HFF-Myc (cell line): ENCODE results near the gene FMNL3.
"Not testable (repeated sequence)": the region's sequence is repeated elsewhere in the genome, so short reads cannot be mapped to it uniquely, and the experiment has no call there.

Experiments
- DNase-seq: peaks from one replicate; pipeline ENCODE4 v3.0.0-alpha.2; 2011; ENCODE audit warnings: low read depth; ENCODE audit errors: extremely low read depth
- H3K4me3 ChIP-seq: replicated peaks from 2 replicates; pipeline ENCODE4 v1.5.1; 2011; ENCODE audit warnings: low read depth, mild to moderate bottlenecking, control low read depth, low read length
- TF ChIP-seq, protein P1 (sequence below): IDR thresholded peaks from 2 replicates; pipeline ENCODE4 v1.5.1; 2012; ENCODE audit warnings: mild to moderate bottlenecking, low read depth, low read length, control low read depth; ENCODE audit errors: missing control alignments

FMNL3 gene

DNA sequence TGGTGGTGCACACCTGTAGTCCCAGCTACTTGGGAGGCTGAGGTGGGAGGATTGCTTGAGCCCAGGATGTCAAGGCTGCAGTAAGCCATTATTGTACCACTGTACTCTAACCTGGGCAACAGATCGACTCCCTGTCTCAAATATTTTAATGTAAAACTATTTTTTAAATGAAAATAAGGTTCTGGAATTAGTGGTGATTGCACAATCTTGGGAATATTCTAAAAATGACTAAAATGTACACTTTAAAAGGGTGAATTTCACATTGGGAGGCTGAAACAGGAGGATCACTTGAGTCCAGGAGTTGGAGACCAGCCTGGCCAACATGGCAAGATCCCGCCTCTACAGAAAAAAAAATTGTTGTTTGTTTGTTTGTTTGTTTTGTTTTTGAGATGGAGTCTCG lies 21.2 kb upstream of the FMNL3 start:
- TF ChIP-seq, protein P1, sequence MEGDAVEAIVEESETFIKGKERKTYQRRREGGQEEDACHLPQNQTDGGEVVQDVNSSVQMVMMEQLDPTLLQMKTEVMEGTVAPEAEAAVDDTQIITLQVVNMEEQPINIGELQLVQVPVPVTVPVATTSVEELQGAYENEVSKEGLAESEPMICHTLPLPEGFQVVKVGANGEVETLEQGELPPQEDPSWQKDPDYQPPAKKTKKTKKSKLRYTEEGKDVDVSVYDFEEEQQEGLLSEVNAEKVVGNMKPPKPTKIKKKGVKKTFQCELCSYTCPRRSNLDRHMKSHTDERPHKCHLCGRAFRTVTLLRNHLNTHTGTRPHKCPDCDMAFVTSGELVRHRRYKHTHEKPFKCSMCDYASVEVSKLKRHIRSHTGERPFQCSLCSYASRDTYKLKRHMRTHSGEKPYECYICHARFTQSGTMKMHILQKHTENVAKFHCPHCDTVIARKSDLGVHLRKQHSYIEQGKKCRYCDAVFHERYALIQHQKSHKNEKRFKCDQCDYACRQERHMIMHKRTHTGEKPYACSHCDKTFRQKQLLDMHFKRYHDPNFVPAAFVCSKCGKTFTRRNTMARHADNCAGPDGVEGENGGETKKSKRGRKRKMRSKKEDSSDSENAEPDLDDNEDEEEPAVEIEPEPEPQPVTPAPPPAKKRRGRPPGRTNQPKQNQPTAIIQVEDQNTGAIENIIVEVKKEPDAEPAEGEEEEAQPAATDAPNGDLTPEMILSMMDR, result no peak
- no peak for DNase-seq

DNA sequence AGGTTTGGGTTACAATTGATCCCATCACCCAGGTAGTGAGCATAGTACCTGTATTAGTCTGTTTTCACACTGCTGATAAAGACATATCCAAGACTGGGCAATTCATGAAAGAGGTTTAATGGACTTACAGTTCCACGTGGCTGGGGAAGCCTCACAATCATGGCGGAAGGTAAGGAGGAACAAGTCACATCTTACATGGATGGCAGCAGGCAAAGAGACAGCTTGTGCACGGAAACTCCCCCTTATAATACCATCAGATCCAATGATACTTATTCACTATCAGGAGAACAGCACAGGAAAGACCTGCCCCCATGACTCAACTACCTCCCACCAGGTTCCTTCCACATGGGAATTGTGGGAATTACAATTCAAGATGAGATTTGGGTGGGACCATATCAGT lies 14.2 kb upstream of the FMNL3 start:
- not testable (repeated sequence) for DNase-seq, H3K4me3 ChIP-seq

More for the DNA sequence above, 21.2 kb upstream of the FMNL3 start:
- H3K4me3 ChIP-seq, result no peak overlapping the region

DNA sequence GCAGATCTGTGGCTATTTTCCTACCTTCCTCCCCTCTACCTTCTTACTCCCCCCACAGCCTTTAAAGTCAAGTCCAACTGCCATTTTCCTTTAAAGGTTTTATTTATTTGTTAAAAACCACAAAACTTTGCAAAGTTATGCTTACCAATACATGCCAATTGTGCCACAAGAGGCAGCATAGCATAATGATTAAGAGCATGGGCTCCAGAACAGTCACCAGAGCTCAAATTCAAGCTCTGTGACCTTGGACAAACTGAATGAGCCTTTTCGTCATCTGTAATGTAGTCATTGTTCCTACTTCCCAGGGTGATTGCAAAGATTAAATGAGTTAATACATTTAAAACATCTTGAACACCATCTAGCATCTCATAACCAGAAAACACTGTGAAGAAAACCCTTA lies 13.0 kb upstream of the FMNL3 start:
- DNase-seq, result no peak
- TF ChIP-seq, protein P1, result no peak
- H3K4me3 ChIP-seq, result no peak overlapping the region

DNA sequence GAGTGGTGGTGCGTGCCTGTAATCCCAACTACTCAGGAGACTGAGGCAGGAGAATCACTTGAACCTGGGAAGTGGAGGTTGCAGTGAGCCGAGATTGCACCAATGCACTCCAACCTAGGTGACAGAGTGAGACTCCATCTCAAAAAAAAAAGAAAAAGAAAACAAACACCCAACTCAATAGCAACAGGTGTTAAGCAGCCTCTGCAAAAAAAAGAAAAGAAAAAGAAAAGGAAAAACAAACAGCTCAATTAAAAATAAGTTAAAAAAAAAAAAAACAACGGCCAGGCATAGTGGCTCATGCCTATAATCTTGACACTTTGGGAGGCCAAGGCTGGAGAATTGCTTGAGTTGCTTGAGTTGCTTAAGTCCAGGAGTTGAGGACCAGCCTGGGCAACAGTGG lies 10.6 kb upstream of the FMNL3 start:
- H3K4me3 ChIP-seq, DNase-seq: not testable (repeated sequence)

DNA sequence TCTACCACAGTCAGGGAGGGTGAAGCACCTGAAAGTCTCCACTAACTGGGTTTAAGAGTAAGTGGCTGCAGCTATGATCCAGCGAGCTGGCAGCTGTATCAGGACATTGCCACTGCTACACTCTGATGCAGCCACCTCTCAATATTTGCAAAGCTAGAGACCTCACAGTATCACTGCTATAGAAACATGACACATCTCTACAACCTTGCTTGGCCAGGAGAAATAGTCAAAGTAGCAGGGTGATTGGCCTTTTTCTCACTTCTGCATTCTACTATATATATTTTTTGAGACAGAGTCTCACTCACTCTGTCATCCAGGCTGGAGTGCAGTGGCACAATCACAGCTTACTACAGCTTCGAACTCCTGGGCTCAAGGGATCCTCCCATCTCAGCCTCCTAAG lies 9.3 kb upstream of the FMNL3 start:
- no peak for DNase-seq
- TF ChIP-seq, protein P1, result no peak
- no peak overlapping the region for H3K4me3 ChIP-seq

DNA sequence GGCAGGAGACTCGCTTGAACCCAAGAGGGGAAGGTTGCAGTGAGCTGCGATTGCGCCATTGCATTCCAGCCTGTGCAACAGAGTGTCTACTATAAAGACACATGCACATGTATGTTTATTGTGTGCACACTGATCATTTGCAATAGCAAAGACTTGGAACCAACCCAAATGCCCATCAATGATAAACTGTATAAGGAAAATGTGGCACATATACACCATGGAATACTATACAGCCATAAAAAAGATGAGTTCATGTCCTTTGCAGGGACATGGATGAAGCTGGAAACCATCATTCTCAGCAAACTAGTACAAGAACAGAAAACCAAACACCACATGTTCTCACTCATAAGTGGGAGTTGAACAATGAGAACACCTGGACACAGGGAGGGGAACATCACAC lies 6.7 kb upstream of the FMNL3 start:
- not testable (repeated sequence) for DNase-seq, H3K4me3 ChIP-seq

DNA sequence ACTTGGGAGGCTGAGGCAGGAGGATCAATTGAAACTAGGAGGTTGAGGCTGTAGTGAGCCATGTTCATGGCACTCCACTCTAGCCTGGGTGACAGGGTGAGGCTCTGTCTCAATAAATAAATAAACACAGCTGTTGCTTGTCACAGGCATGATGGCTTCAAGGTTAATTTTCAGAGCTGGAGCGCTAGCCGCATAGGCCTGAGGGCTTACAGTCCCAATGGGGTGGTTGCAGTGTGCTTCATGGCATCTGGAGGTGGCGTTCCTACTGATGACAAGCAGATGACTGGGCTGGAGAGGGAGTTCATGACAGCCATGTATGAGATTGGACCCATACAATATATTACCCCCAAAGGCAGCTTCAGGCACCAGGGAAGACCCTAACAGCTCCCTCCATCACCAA lies 1.6 kb upstream of the FMNL3 start:
- no peak for DNase-seq
- TF ChIP-seq, protein P1, result no peak

DNA sequence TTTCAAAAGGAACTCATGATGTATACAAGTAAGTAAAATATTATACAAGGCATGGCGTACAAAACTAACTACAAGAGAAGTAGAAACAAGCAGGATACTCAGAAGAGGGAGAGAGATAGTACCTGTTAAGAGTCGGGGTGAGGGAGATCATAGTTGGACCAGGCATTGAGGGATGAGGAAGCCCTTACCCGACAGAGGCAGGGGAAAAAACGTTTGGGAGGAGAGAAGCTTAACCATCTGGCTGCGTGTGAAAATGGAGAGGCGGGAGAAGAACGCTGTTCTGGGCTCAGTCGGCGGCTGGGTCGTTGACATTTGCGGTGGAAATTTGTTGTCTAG lies 575 bp upstream of the FMNL3 start:
- TF ChIP-seq, protein P1, result no peak
- DNase-seq, result no peak
- H3K4me3 ChIP-seq, result no peak overlapping the region

More for the DNA sequence above, 1.6 kb upstream of the FMNL3 start:
- H3K4me3 ChIP-seq, result no peak overlapping the region
